ENCODE measurements around the gene ZNF385B.

- TF ChIP-seq, protein P1, sequence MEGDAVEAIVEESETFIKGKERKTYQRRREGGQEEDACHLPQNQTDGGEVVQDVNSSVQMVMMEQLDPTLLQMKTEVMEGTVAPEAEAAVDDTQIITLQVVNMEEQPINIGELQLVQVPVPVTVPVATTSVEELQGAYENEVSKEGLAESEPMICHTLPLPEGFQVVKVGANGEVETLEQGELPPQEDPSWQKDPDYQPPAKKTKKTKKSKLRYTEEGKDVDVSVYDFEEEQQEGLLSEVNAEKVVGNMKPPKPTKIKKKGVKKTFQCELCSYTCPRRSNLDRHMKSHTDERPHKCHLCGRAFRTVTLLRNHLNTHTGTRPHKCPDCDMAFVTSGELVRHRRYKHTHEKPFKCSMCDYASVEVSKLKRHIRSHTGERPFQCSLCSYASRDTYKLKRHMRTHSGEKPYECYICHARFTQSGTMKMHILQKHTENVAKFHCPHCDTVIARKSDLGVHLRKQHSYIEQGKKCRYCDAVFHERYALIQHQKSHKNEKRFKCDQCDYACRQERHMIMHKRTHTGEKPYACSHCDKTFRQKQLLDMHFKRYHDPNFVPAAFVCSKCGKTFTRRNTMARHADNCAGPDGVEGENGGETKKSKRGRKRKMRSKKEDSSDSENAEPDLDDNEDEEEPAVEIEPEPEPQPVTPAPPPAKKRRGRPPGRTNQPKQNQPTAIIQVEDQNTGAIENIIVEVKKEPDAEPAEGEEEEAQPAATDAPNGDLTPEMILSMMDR (IDR thresholded peaks at IDR 0.05; ENCODE audit: low read depth, low read length): no peak
- no peak for TF ChIP-seq EZH2phosphoT487 (IDR thresholded peaks at IDR 0.05; ENCODE audit: low read depth)
Observed at GRCh38 chr2:179818546-179818945, 42.9 kb downstream of the ZNF385B start.
